Amniotic epithelial cell (primary cell): ENCODE measurements around the gene ULK4.

Experiments used
- DNase-seq: peaks from one replicate; pipeline ENCODE4 v3.0.0-alpha.2; 2010; ENCODE audit warnings: low read depth

ULK4 gene

DNA sequence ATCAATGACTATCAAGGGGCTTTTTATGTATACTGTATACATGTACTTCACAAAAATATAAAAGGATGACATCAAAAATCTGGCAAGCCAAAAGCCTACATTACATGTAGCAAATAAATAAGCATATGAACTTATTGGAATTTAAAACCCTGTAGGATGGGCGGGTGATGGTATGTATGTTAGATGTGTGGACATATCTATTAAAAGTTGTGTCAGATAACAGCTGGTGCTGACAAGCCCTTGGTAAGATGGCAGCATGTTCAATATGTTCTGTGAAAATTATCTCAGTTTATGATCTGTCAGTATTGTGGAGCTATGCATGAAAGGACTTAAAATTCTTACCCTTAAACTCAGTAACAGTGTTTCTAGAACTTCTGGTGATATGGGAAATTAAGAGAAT lies 742.5 kb downstream of the ULK4 start:
- DNase-seq: no peak

DNA sequence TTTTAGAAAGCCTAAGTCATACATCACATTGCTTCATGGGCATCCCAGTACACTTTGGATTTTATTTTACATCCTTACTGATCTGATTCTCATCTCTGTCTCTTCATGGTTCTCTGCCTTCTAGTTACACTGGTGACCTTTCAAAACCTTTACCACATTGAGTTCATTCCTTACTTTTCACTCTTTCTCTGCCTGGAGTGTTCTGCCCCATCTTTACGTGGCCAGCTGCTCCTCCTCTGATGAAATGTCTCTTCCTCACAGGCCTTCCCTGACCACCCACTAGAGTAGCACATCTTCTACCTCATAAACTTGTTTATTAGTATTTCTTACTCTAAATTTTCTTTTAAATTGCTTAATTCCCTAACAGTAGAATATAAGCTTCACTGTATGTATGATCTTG lies 744.9 kb downstream of the ULK4 start:
- DNase-seq: peak; percentile 21

DNA sequence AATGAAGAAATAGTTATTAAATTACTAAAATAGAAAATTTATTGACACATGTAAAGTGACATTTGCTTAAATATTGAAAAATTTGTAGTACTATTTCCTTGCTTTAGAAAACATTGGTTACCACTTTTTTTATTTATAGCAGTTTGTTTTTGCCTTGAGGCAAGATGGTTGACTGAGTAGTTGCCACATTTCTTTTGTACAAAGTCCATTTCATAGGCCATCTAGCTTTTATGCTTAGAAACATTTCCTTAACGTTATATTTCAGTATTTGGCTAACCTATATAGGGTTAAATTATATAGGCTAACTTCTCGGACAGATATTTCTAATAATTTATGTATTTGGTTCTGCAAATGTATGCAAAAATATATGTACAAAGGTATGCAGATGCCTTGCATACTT lies 745.5 kb downstream of the ULK4 start:
- DNase-seq: no peak

DNA sequence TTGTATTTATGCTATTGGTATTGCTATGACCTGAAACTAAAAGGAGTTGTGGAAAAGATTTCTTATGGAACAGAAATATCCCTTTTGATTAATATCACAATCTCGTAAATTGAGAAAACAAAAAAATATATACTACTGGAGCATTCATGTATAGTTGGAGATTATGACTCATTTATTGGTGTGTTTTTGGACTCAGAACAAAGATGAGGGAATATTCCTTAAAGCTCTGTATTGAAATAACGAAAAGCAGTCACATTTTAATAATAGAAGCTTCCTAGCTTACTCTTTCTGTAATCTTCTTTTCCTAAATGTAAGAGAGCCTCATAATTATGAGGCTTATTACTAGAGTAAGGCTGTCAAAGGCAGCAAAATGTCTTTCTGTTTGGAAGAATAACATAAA lies 748.3 kb downstream of the ULK4 start:
- DNase-seq: no peak

DNA sequence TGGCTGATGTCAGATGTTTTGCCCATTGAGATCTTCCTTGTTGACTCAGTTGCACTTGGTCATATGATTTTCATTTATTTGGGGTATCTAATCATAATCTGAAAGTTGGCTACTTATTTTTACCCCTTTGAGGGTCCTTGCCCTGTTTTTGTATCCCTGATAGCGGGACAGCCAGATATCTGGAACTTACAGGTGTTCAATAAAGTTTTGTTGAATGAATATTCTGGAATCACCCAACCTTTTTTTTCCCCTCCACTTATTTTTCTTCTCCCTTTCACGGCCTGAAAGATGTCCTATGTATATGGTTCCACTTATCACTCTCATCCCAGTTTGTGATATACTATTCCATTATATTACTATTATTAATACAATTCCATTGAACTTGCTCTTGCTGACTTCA lies 749.8 kb downstream of the ULK4 start:
- DNase-seq: no peak

DNA sequence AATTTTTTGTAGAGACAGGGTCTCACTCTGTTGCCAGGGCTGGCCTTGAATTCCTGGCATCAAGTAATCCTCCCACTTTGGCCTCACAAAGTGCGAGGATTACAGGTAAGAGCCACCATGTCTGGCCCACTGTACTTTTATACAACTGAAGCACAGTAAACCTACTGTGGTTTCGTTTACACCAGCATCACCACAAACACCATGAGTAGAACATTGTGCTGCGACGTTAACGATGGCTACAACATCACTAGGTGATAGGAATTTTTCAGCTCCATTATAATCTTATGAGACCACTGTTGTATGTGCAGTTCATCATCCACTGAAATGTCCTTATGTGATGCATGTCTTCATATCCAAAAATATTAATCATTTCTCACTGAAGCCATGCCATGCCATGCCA lies 750.9 kb downstream of the ULK4 start:
- no peak for DNase-seq

DNA sequence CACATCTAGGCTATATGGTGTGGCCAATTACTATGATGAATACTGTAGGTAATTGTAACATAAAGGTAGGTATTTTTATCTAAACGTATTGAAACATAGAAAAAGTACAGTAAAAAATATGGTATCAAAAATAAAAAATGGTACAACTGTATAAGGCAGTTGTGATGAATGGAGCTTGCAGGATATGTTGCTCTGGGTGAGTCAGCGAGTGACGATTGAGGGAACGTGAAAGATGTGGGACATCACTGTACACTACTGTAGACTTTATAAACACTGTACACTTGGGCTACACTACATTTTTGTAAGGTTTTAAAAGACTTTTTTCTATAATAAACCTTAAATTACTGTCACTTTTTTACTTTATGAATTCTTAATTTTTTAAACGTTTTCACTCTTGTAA lies 752.3 kb downstream of the ULK4 start:
- peak; percentile 22 for DNase-seq

DNA sequence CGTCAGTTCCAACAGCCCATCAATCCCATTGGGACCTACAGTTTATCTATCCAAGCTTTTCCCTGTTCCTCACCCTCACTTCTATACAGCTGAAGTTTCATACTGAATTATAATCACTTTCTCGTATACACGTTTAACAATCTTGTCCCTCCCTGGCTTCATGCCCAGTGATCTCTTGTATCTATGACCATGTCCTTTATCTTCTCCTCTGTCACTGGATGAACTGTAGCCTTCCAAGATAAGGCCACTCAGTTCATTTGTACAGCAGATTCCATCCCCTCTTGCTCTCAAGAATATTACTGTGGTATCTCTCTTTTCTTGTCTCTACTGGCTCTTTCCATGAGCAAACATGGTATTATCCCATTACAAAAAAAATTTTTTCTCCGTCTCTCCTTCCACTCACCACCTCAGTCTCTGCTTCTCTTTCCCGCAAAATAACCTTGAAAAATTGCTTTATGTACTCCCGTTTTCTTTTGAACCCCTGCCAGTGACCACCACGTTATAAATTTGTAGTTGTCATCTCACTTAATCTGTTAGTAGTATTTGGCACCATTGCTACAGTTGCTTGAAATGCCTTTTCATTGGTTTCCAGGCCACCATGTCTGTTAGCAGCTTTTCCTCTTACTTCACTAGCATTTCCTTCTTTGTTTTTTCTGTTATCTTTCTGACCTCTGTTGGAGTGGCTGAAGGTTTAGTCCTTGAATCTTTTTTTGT lies 753.2 kb downstream of the ULK4 start:
- peak; percentile 75 for DNase-seq

DNA sequence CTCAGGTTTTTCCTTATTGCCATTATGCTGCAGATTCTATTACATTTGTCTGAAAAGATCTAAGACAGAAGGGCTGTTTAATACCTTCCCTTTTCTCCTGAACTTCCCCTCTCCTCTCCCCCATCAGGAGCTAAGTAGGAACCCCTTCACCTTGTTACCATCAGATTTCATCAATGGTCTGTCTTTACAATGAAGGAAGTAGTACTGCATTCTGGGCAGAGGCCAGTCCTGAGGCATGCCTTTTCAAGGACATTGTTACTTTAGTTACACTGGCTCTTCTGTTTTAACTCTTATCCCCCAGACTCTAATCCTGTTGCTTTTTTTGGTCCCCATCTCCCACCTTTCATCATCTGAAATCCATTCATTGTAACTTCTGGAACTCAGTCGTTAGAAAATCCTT lies 754.5 kb downstream of the ULK4 start:
- no peak for DNase-seq

DNA sequence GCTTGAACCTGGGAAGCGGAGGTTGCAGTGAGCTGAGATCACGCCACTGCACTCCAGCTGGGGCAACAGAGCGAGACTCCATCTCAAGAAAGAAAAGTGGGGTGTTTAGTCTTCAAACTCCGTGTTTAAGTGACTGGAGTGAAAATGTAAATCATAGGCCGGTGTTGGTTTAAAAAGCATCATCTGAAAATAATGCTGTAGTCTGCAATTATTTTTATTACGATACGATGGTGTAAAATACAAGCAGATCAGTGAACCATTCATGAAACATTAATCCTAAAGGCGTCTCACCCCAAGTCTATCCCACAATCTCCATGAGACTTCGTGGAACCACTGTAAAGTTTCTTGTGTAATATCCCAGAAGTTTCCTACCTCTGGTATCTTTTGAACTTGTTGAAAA lies 756.3 kb downstream of the ULK4 start:
- no peak for DNase-seq

DNA sequence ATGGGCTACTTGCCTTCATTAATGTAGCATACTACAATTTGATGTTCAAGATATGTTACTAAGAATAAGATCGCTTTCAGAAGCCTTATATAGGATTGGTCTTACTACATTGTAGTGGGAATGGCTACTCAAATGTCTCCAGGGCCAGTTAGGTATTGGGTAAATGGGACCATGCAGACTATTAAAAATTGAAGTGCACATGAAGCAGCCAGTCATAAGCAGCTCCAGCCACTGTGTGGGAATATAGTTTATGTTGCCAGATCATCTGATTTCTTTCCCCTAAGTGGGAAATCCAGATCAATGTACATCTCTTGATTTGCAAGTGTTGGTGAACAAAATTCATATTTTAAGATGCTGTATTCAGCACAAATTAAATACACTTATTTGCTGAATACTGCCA lies 757.5 kb downstream of the ULK4 start:
- DNase-seq: no peak

DNA sequence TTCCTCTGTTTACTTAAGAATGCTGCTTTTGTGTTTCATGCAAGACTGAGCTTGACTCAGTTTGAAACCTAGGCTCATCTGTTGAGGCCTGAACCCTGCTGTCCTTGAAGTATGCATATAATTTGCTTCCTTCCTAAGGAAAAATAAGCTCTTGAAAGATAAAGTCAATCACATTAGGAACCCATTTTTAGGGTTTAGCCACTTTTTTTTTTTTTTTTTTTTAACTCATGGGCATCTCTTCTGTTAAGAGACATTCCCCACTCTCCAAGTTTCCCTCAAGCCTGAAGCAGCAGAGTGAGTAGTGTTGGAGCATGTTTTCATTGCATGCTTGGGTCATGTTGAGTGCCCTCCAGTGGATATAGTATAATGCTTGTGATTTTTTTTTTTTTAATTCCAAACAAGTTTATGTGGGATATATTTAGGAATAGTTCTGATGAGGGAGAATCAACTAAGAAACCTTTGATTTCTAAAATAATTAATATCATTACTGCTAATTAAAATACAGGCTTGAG lies 759.0 kb downstream of the ULK4 start:
- DNase-seq: peak; percentile 67

DNA sequence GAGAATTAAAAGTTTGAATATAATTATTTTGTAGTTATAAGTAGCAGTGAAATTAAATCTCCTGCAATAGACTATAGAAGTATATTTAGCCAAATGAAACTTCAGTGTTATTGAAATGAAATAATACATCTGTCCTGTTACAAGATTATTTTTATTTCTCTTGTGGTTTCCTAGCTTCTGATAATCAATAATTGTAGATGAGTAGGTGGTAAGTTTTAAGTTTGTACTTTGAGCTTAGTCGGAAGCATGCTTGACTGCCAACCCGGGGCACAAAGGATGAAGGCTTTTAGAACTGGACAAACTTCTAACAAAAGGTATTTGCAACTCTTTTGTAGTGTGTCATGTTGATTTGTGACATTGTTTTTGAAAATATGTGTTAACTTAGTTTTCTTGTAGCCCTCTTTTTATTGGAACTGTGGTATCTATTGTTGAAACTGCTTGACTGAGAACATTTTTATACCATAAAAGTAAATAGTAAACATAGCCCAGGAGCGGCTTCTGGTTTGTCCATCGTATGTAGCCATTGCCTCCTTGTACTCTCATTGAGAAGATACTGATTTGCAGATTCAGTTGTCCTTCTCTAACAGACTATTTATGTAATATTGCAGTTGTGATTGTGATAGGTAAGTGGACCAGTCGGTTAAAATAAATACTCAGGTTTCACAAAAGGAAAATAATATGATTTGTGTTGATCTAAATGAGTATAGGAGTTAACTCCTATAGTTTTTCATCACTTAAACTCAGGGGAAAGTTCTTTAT lies 759.6 kb downstream of the ULK4 start:
- no peak for DNase-seq

DNA sequence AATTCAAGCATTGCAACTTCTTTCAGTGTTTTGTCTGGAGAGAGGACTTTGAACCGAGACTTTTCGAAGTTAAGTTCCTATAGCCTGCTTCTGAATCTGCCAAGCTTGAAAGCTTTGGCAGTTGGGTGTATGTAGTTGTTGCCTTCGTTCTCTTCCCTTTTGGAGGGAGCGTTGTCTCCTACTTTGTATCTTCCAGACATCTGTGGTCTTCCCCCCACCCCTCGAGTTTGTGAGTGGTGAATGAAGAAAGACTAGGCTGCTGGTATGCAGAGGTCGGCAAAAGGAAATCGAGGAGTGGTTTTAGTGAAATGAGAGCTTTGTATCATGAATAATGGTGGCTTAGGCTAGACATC lies 761.3 kb downstream of the ULK4 start:
- DNase-seq: peak; percentile 66

DNA sequence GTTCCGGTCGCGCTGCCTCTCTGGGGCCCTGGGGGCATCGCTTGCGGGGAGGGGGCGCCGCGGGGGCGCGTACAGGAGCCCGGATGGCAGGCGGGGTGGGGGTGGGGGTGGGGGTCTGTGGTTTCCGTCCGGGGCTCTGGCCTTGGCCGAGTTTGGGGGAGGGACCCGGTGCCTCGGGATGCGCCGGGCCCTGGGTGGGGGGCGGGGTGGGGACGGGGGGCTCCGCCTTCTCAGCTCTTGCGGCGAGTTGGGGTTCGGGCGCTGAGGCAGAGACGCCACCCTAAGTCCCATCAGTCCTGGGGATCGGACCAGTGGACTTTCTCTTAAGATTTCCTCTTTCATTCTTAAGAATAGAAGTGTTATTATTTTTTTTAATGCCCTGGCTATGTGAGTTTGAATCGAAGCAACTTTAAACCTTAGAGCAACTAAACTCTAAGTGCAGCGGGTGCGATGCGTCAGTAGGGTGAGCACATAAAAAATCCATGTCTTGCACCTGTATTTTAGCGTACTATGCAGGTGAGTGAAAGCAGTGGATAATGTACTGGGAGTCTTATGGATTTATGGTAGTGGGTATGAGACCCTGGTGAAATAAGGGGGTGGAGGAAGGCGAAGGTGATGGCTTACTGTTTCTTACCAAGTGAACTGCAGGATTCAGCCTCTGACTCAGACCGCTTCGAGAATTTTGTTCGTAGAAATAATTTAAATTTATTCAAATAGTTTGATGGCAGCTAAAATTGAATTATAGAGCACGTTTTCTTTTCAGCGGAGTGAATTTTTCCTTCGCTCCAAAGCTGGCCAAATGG lies 761.8 kb downstream of the ULK4 start:
- no peak for DNase-seq

DNA sequence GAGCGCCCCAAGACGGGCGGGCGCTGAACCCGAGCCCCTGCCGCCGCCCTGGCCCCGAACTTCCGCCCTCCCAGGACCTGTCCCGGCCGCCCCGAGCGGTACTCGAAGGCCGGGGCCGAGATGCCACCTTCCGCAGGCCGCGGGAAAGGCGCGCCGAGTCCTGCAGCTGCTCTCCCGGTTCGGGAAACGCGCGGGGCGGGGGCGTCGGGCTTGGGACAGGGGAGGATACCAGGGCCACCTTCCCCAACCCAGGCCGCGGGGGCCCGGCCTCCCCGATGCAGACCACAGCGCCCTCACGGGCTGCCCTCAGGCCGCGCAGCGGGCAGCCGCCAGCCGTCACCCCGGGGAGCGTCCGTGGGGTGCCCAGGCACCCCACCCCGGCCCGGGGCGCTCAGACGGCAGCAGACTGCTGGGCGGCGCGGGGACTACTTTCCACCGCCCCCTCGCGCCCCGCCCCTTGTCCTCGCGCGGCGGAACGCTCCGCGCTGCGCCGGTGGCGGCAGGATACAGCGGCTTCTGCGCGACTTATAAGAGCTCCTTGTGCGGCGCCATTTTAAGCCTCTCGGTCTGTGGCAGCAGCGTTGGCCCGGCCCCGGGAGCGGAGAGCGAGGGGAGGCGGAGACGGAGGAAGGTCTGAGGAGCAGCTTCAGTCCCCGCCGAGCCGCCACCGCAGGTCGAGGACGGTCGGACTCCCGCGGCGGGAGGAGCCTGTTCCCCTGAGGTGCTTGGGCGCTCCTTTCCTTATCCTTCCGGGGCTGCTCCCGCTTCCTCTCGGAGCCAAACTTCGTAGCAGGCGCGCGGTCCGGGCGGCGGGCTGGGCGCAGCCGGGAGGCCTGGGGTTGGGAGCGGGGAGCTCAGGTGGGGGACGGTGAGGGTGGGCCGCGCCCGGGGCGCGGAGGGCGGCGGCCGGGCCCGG lies 762.7 kb downstream of the ULK4 start, which contains the start of gene CTNNB1:
Gene CTNNB1 (plus strand): TSS at position 556 of the 916 bp plus-strand sequence. CDS start 24,564 bp downstream, outside the sequence.
- DNase-seq: peak; percentile 94

DNA sequence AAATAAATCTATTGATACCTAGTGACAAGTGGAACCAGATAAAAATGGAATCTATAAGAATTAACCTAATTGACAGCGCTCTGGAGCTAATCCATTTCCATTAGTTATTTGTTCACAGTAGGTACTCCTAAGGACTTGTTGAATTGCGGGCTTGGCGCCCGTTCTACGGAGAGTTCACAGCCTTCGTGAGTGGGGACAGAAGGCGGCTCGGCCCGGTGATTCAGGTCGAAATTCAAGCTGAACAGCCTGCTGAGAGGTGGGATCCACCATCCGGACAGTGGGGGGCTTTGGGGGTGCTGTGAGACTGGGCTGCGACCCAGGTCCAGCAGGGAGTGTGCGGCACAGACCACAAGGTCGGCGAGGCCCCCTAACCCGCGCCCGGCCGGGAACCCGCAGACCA lies 763.4 kb downstream of the ULK4 start:
- DNase-seq: no peak

DNA sequence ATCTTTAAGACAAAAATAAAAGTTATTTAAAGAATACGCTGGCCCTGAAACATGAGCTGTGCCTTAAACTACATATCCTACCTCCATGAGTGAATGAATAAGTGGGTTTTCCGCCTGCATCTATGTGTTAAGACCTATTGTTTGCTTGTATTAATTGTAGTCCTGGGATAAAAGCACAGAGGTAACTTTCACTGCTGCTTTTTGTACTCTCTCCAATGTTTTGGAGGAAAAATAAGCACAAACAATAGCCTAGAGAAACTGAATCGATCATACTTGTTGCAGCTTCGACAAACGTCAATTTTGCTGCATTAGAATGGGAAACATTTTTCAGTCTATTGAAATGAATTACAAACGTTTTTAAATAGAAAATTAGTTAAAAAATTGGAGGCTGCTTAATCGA lies 763.9 kb downstream of the ULK4 start:
- DNase-seq: no peak
